ENCODE measurements around the gene KCNK6.

DNA sequence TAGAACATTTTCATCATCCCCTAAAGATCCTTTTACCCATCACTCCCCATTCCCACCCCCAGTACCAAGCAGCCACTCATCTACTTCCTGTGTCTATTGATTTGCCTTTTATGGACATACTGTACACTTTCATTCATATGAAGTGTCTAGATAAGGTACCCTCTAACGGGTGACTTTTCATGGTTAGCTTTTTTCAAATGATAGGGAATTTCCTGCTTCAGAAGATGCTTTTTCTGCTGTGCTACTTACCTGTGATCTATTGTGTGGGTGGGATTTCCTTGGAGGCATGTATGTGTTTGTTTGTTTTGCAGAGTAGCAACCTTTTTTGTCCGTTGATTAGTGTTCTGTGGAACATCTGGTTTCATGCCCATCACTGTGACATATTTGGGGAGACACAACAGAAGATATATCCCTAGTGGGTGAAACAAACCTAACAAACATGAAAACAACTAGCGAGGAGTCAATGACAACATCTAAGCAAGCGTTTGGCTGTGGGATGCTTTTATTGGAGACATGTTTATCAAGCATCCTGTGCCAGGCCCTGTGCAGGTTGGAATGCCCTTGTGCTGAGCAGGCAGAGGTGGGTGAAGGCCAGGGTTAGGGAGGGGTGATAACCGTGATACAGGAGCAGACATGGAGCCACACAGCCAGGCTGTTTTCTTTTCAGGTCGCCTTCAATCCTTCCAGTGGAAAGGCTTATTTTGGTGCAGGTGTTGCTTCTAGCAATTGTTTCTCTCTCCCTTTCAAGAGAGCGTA, 37.7 kb upstream of the KCNK6 start:
- TF ChIP-seq, protein P1, sequence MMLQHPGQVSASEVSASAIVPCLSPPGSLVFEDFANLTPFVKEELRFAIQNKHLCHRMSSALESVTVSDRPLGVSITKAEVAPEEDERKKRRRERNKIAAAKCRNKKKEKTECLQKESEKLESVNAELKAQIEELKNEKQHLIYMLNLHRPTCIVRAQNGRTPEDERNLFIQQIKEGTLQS (IDR thresholded peaks at IDR 0.05; ENCODE audit: insufficient read depth, low read depth, low read length): no peak
- TF ChIP-seq EZH2 (IDR thresholded peaks at IDR 0.05; ENCODE audit: low read depth, low read length, severe bottlenecking): no peak
- TF ChIP-seq, protein P2, sequence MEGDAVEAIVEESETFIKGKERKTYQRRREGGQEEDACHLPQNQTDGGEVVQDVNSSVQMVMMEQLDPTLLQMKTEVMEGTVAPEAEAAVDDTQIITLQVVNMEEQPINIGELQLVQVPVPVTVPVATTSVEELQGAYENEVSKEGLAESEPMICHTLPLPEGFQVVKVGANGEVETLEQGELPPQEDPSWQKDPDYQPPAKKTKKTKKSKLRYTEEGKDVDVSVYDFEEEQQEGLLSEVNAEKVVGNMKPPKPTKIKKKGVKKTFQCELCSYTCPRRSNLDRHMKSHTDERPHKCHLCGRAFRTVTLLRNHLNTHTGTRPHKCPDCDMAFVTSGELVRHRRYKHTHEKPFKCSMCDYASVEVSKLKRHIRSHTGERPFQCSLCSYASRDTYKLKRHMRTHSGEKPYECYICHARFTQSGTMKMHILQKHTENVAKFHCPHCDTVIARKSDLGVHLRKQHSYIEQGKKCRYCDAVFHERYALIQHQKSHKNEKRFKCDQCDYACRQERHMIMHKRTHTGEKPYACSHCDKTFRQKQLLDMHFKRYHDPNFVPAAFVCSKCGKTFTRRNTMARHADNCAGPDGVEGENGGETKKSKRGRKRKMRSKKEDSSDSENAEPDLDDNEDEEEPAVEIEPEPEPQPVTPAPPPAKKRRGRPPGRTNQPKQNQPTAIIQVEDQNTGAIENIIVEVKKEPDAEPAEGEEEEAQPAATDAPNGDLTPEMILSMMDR (IDR thresholded peaks at IDR 0.05; ENCODE audit: control extremely low read depth in 1 of 3, insufficient read depth in 1 of 3, low read depth in 1 of 3, low read length in 3 of 3): no peak
- no peak for TF ChIP-seq TEAD4 (IDR thresholded peaks at IDR 0.05; ENCODE audit: low read depth, low read length)
- TF ChIP-seq, protein P3, sequence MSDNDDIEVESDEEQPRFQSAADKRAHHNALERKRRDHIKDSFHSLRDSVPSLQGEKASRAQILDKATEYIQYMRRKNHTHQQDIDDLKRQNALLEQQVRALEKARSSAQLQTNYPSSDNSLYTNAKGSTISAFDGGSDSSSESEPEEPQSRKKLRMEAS (IDR thresholded peaks at IDR 0.05): no peak

Data from H1 (cell line).